ENCODE data around the gene VSIG10. TPM values are rescaled to one million over a fixed set of nuclear protein-coding genes. Genes with fewer than 3 reads are reported as not detected.

Gene VSIG10
- total RNA-seq = 1 to 10 TPM; 4.8 to 5.1 TPM
- 1 to 10 TPM in 1 of 2 donors, not detected in 1; 1.5 TPM for polyA plus RNA-seq

DNA sequence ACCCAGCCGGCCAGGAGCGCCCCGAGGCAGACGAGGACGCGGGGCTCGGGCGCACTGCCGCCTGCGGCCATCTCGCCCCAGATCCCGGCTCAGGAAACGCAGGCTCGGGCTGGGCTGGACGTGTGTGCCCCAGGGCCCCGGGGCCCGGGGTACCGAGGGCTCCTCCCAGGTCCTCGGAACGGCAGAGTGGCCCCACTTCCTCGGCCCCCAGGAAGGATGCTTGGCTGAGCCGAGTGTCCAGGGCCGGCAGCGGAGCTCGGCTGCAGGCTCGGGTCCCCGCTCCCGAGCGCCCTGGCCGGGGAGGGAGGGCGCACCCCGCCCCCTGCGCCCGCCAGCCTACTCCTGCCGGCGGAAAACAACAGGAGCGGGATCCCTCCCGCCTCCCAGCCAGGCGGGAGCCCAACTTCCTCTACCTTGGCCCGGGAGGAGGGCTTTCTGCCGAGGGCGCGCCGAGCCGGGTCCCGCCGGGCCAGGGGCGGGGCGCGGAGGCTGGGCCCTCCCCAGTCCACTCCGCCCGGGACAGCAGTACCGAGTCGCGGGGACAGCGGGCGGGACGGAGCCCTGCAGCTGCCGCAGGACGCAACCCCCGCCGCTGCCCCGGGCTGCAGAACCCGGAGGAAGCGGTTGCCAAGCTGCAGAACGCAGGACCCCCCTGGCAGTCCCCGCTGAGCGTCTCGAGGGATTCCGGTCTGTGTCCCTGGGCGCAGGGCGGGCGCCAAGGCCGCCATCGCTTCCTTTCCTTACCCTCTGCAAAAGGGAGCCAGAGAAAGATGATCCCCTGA is at the start of gene VSIG10:
TSS of gene VSIG10 (minus strand) at position 411 of the 782 bp plus-strand sequence. CDS start at position 71, 340 bp downstream.
- Mint-ChIP-seq H3K27me3 (peaks cover 5 to 10% of the 10 kb centered on the region in 2 donors), H3K9me3 (no peaks in the 10 kb centered on the region), H3K27ac (peak within 1 kb of the TSS in 3 of 7 donors; percentile 56 to 85 (median 58)), H3K4me1 (peaks cover 7 to 13% (median 10%) of the 10 kb centered on the region in 4 donors), H3K36me3 (peaks cover 0 to 2% of the 10 kb centered on the region in 2 donors), H3K4me3 (peak within 1 kb of the TSS; percentile 86 to 97 (median 92))
- peak in 4 of 5 donors; percentile 4 to 15 (median 8) for DNase-seq
- no peaks in the 10 kb centered on the region for H3K27me3 ChIP-seq (ENCODE audit: insufficient read depth, low read length)
- peaks cover 5% of the 10 kb centered on the region for H3K4me1 ChIP-seq (ENCODE audit: insufficient read depth, low read length)
- ChIA-PET POLR2A (ENCODE audit: partially characterized antibody) (no interaction called here), CTCF (ENCODE audit: partially characterized antibody) (interaction anchor here (1.0 to 1.2 kb wide), 2 partner anchors 16 to 18 kb away, joined by 3 to 4 read pairs; no protein-coding TSS in a partner anchor)
- no peaks in the 10 kb centered on the region for H3K36me3 ChIP-seq (ENCODE audit: insufficient read depth, low read length)
- intact Hi-C loops (cut with micrococcal nuclease) = no loop called here
- peak within 1 kb of the TSS; percentile 11 to 49 for H3K4me3 ChIP-seq (ENCODE audit: low read length in 2 of 2)
- no peaks in the 10 kb centered on the region for H3K9me3 ChIP-seq (ENCODE audit: control insufficient read depth in 1 of 2, low read length in 2 of 2)
- no peak within 1 kb of the TSS for H3K27ac ChIP-seq (ENCODE audit: low read depth, low read length)

DNA sequence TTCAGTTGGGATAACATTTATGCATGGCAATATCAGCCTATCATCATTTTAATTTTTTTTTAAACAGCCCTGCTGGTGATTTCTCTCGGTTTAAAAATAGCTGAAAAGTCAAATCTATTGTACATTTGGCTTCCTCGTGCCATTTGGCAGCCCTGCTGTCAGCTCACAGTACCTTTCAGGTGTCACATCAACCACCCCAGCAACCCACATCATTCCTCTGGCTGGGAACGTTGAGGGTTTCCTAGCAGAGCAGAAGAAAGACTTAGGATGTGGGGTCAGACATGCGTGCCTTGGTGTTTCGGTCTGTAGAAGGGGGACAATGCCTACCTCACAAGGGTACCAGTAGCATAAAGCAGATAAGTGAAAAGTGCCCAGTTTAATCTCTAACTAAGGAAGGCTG is 47.9 kb upstream of the VSIG10 start:
- DNase-seq = no peak
- CTCF ChIA-PET (ENCODE audit: partially characterized antibody) = interaction anchor here (0.7 kb wide), 1 partner anchor 14 kb away, joined by 3 read pairs; no protein-coding TSS in a partner anchor
- Mint-ChIP-seq H3K27me3 (no peaks in the 10 kb centered on the region), H3K9me3 (no peaks in the 10 kb centered on the region), H3K4me1 (no peaks in the 10 kb centered on the region), H3K27ac (peak overlapping the region in 4 of 7 donors; percentile 38 to 82 (median 70)), H3K4me3 (no peak overlapping the region), H3K36me3 (peaks cover 20 to 42% of the 10 kb centered on the region in 2 donors)
- H3K27me3 ChIP-seq (ENCODE audit: insufficient read depth, low read length) = no peaks in the 10 kb centered on the region
- H3K9me3 ChIP-seq (ENCODE audit: control insufficient read depth in 1 of 2, low read length in 2 of 2) = no peaks in the 10 kb centered on the region
- H3K27ac ChIP-seq (ENCODE audit: low read depth, low read length) = no peak overlapping the region
- no peak overlapping the region for H3K4me3 ChIP-seq (ENCODE audit: low read length in 2 of 2)
- intact Hi-C loops (cut with micrococcal nuclease) = no loop called here
- POLR2A ChIA-PET (ENCODE audit: partially characterized antibody) = no interaction called here
- H3K4me1 ChIP-seq (ENCODE audit: insufficient read depth, low read length) = no peaks in the 10 kb centered on the region
- peaks cover 26% of the 10 kb centered on the region for H3K36me3 ChIP-seq (ENCODE audit: insufficient read depth, low read length)

DNA sequence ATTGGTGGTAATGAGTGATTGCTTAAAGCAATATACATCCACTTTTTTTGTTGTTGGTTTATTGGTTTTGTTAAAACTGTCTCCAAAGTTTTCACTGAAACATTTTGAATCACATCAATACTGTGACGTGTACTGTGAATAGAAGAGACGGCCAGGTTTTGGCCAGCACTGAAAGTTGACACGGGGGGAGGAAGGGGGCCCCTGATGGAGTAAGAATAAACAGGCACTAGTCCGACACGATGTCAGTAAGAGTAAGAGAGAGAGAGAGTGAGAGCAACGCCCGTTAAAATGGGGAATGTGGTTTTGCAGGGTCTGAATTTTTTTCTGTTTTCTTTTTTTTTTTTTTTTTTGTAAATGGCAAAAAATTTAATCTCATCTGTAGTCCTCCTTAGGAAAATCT is 46.8 kb upstream of the VSIG10 start:
- H3K27me3 Mint-ChIP-seq = no peaks in the 10 kb centered on the region
- DNase-seq = no peak
- peaks cover 30% of the 10 kb centered on the region for H3K36me3 ChIP-seq (ENCODE audit: insufficient read depth, low read length)
- H3K4me3 Mint-ChIP-seq = no peak overlapping the region
- peaks cover 24 to 46% of the 10 kb centered on the region in 2 donors for H3K36me3 Mint-ChIP-seq
- POLR2A ChIA-PET (ENCODE audit: partially characterized antibody) = no interaction called here
- no peaks in the 10 kb centered on the region for H3K4me1 Mint-ChIP-seq
- no peak overlapping the region for H3K4me3 ChIP-seq (ENCODE audit: low read length in 2 of 2)
- H3K27ac Mint-ChIP-seq = peak overlapping the region in 2 of 7 donors; percentile 35 to 80
- H3K9me3 Mint-ChIP-seq = no peaks in the 10 kb centered on the region
- no peak overlapping the region for H3K27ac ChIP-seq (ENCODE audit: low read depth, low read length)
- intact Hi-C loops (cut with micrococcal nuclease) = no loop called here
- CTCF ChIA-PET (ENCODE audit: partially characterized antibody) = interaction anchor here (1.0 kb wide), 1 partner anchor 30 kb away, joined by 3 read pairs; no protein-coding TSS in a partner anchor
- no peaks in the 10 kb centered on the region for H3K27me3 ChIP-seq (ENCODE audit: insufficient read depth, low read length)
- no peaks in the 10 kb centered on the region for H3K4me1 ChIP-seq (ENCODE audit: insufficient read depth, low read length)
- H3K9me3 ChIP-seq (ENCODE audit: control insufficient read depth in 1 of 2, low read length in 2 of 2) = no peaks in the 10 kb centered on the region

DNA sequence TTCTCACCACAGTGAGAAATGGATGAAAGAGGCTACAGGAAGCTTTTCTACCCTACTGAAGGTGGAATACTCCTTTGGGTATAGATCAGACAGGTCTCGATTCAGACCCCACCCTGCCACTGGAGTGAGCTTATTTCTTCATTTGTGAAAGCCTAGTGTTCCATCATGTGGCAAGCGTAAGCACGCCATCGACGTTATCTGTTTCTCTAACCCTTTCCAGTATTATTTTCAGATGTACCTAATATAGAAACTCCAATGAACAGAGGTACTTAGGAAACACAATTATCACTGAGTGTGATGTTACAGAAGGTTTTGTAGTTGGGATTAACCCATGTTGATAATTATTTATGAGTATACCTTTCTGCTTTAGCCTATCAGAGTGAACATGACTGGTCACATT is 44.5 kb upstream of the VSIG10 start:
- Histone ChIP-seq H3K27ac (ENCODE audit: low read depth, low read length) (no peak overlapping the region), H3K36me3 (ENCODE audit: insufficient read depth, low read length) (peaks cover 35% of the 10 kb centered on the region), H3K27me3 (ENCODE audit: insufficient read depth, low read length) (no peaks in the 10 kb centered on the region), H3K4me1 (ENCODE audit: insufficient read depth, low read length) (no peaks in the 10 kb centered on the region), H3K4me3 (ENCODE audit: low read length in 2 of 2) (no peak overlapping the region), H3K9me3 (ENCODE audit: control insufficient read depth in 1 of 2, low read length in 2 of 2) (no peaks in the 10 kb centered on the region)
- ChIA-PET POLR2A (ENCODE audit: partially characterized antibody) (no interaction called here), CTCF (ENCODE audit: partially characterized antibody) (no interaction called here)
- Mint-ChIP-seq H3K9me3 (no peaks in the 10 kb centered on the region), H3K4me1 (peaks cover 0 to 2% (median under 1%) of the 10 kb centered on the region in 4 donors), H3K4me3 (no peak overlapping the region), H3K36me3 (peaks cover 38 to 63% of the 10 kb centered on the region in 2 donors), H3K27me3 (no peaks in the 10 kb centered on the region), H3K27ac (no peak overlapping the region)
- intact Hi-C loops (cut with micrococcal nuclease) = no loop called here
- no peak for DNase-seq

DNA sequence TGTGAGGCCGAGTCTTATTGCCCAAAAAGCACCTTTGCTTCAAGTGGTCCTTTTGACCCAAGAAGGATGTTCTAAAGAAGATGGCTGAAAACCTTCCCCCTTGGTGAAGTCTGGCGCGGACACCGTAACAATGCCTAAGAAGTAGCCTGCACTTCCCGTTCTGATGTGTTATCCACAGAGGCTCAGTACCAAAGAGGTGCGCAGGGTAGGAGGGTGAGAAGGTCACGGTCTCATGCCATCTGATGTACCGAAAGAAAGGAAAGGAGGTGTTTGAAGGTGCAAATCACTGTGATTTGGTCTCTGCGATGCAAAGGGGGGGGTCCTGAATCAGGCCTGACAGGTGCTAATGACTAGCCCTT is 42.0 kb upstream of the VSIG10 start:
- CTCF ChIA-PET (ENCODE audit: partially characterized antibody) = no interaction called here
- no peaks in the 10 kb centered on the region for H3K27me3 ChIP-seq (ENCODE audit: insufficient read depth, low read length)
- no peaks in the 10 kb centered on the region for H3K9me3 ChIP-seq (ENCODE audit: control insufficient read depth in 1 of 2, low read length in 2 of 2)
- H3K27me3 Mint-ChIP-seq = no peaks in the 10 kb centered on the region
- intact Hi-C loops (cut with micrococcal nuclease) = no loop called here
- H3K27ac ChIP-seq (ENCODE audit: low read depth, low read length) = no peak overlapping the region
- peaks cover 17% of the 10 kb centered on the region for H3K36me3 ChIP-seq (ENCODE audit: insufficient read depth, low read length)
- peak overlapping the region in 3 of 7 donors; percentile 4 to 78 (median 64) for H3K27ac Mint-ChIP-seq
- no peak overlapping the region for H3K4me3 ChIP-seq (ENCODE audit: low read length in 2 of 2)
- POLR2A ChIA-PET (ENCODE audit: partially characterized antibody) = no interaction called here
- peaks cover 46 to 57% of the 10 kb centered on the region in 2 donors for H3K36me3 Mint-ChIP-seq
- no peaks in the 10 kb centered on the region for H3K4me1 ChIP-seq (ENCODE audit: insufficient read depth, low read length)
- no peaks in the 10 kb centered on the region for H3K9me3 Mint-ChIP-seq
- DNase-seq = no peak
- peaks cover 0 to 6% (median 3%) of the 10 kb centered on the region in 4 donors for H3K4me1 Mint-ChIP-seq
- H3K4me3 Mint-ChIP-seq = no peak overlapping the region

DNA sequence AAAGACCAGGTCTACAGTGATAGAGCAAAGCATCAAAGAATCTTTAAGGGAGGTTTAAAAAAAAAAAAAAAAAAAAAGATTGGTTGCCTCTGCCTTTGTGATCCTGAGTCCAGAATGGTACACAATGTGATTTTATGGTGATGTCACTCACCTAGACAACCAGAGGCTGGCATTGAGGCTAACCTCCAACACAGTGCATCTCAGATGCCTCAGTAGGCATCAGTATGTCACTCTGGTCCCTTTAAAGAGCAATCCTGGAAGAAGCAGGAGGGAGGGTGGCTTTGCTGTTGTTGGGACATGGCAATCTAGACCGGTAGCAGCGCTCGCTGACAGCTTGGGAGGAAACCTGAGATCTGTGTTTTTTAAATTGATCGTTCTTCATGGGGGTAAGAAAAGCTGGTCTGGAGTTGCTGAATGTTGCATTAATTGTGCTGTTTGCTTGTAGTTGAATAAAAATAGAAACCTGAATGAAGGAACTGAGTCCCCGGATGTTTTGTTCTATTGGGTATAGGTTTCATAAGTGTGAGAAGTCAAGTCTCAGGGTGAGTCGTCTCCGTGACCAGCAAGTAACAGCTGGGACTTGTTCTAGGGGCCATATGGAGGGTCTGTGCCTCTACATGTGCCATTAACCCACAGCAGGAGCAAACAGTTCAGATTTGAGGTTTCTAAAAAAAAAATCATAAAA is 41.4 kb upstream of the VSIG10 start:
- DNase-seq = no peak
- no peaks in the 10 kb centered on the region for H3K27me3 Mint-ChIP-seq
- intact Hi-C loops (cut with micrococcal nuclease) = no loop called here
- peaks cover 19% of the 10 kb centered on the region for H3K36me3 ChIP-seq (ENCODE audit: insufficient read depth, low read length)
- no peaks in the 10 kb centered on the region for H3K4me1 ChIP-seq (ENCODE audit: insufficient read depth, low read length)
- H3K36me3 Mint-ChIP-seq = peaks cover 45 to 57% of the 10 kb centered on the region in 2 donors
- ChIA-PET CTCF (ENCODE audit: partially characterized antibody) (no interaction called here), POLR2A (ENCODE audit: partially characterized antibody) (no interaction called here)
- H3K27ac ChIP-seq (ENCODE audit: low read depth, low read length) = no peak overlapping the region
- no peak overlapping the region for H3K4me3 ChIP-seq (ENCODE audit: low read length in 2 of 2)
- H3K9me3 ChIP-seq (ENCODE audit: control insufficient read depth in 1 of 2, low read length in 2 of 2) = no peaks in the 10 kb centered on the region
- peak overlapping the region in 6 of 7 donors; percentile 4 to 78 (median 42) for H3K27ac Mint-ChIP-seq
- H3K4me3 Mint-ChIP-seq = no peak overlapping the region
- H3K27me3 ChIP-seq (ENCODE audit: insufficient read depth, low read length) = no peaks in the 10 kb centered on the region
- peaks cover 0 to 6% (median 3%) of the 10 kb centered on the region in 4 donors for H3K4me1 Mint-ChIP-seq
- no peaks in the 10 kb centered on the region for H3K9me3 Mint-ChIP-seq

GRCh38 chr12:118144499-118144898 is 40.7 kb upstream of the VSIG10 start:
- Mint-ChIP-seq H3K36me3 (peaks cover 52 to 61% of the 10 kb centered on the region in 2 donors), H3K27me3 (no peaks in the 10 kb centered on the region), H3K4me1 (peaks cover 3 to 6% (median 4%) of the 10 kb centered on the region in 4 donors), H3K27ac (peak overlapping the region in 2 of 7 donors; percentile 38 to 65), H3K4me3 (no peak overlapping the region), H3K9me3 (no peaks in the 10 kb centered on the region)
- POLR2A ChIA-PET (ENCODE audit: partially characterized antibody) = no interaction called here
- Histone ChIP-seq H3K9me3 (ENCODE audit: control insufficient read depth in 1 of 2, low read length in 2 of 2) (no peaks in the 10 kb centered on the region), H3K4me1 (ENCODE audit: insufficient read depth, low read length) (no peaks in the 10 kb centered on the region), H3K4me3 (ENCODE audit: low read length in 2 of 2) (no peak overlapping the region), H3K27ac (ENCODE audit: low read depth, low read length) (no peak overlapping the region), H3K36me3 (ENCODE audit: insufficient read depth, low read length) (peaks cover 19% of the 10 kb centered on the region), H3K27me3 (ENCODE audit: insufficient read depth, low read length) (no peaks in the 10 kb centered on the region)
- CTCF ChIA-PET (ENCODE audit: partially characterized antibody) = no interaction called here
- DNase-seq = no peak
- intact Hi-C loops (cut with micrococcal nuclease) = no loop called here

All from CD4-positive, alpha-beta memory T cell (primary cell).